ENCODE data around the gene UFM1.
"Not testable (repeated sequence)": the region's sequence is repeated elsewhere in the genome, so short reads cannot be mapped to it uniquely, and the experiment has no call there.

UFM1 gene

GRCh38 chr13:38366954-38367645, 17.4 kb downstream of the UFM1 start:
- no peak for DNase-seq

GRCh38 chr13:38369058-38369457, 19.4 kb downstream of the UFM1 start:
- DNase-seq: no peak

GRCh38 chr13:38370096-38370495, 20.4 kb downstream of the UFM1 start:
- DNase-seq: not testable (repeated sequence)

GRCh38 chr13:38372820-38373383, 23.3 kb downstream of the UFM1 start:
- no peak for DNase-seq

GRCh38 chr13:38376546-38376945, 26.9 kb downstream of the UFM1 start:
- DNase-seq: no peak

GRCh38 chr13:38381890-38382289, 32.2 kb downstream of the UFM1 start:
- no peak for DNase-seq

- DNase-seq: no peak
These were observed 33.3 kb downstream of the UFM1 start for GRCh38 chr13:38382946-38383345.

GRCh38 chr13:38384171-38384570, 34.5 kb downstream of the UFM1 start:
- DNase-seq: no peak

GRCh38 chr13:38385153-38385891, 35.7 kb downstream of the UFM1 start:
- DNase-seq: no peak

- DNase-seq: no peak
These were observed 36.8 kb downstream of the UFM1 start for GRCh38 chr13:38386421-38386820.

- DNase-seq: no peak
These were observed 41.7 kb downstream of the UFM1 start for GRCh38 chr13:38391341-38391740.

- DNase-seq: no peak
These were observed 45.3 kb downstream of the UFM1 start for GRCh38 chr13:38394777-38395496.

GRCh38 chr13:38395497-38395788, 45.8 kb downstream of the UFM1 start:
- DNase-seq: no peak

GRCh38 chr13:38398711-38399493, 49.3 kb downstream of the UFM1 start:
- DNase-seq: no peak

GRCh38 chr13:38399535-38399934, 49.9 kb downstream of the UFM1 start:
- DNase-seq: no peak

GRCh38 chr13:38401276-38401675, 51.6 kb downstream of the UFM1 start:
- no peak for DNase-seq

GRCh38 chr13:38405216-38405615, 55.6 kb downstream of the UFM1 start:
- no peak for DNase-seq

- no peak for DNase-seq
These were observed 60.1 kb downstream of the UFM1 start for GRCh38 chr13:38409771-38410170.

- no peak for DNase-seq
These were observed 62.6 kb downstream of the UFM1 start for GRCh38 chr13:38412266-38412665.

Measured in activated CD4-positive, alpha-beta T cell treated with anti-CD3 and anti-CD28 coated beads for 1 hour (primary cell).